ENCODE results near the gene ELOF1.

The ELOF1 gene

DNA sequence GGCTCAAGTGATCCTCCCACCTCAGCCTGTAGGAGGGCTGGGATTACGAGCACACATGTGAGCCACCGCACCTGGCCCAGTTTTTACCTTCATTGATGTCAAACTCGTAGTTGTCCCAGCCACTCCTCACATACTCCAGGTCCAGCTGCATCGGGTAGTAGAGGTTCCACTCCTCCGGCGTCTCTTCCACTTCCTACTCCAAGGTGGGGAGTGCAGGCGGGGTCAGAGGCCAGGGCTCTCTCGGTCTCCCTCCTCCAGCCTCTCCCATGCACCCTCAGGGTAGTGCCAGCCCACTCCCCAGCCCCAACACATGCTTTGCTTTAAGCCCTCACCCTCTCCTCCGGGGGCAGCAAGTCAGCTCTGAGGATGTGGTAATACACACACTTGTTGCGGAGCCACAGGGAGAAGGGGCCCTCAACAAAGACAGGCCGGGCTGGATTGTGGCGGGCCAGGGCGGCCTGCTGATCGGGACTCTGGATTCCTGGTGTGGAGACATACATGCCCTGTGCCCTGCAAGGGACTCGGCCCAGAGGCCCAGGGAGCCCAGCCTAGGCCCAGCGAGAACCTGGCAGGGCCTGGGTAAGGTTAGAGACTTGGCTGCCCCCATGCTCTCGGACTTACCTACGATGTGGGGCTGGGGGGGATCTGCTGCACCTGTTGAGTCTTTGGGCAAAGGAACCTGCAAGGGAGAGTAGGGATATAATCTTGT, 51.5 kb downstream of the ELOF1 start:
- no peaks in the 10 kb centered on the region for H3K9me2 ChIP-seq (replicated peaks; ENCODE audit: control insufficient read depth, low read length)
- no peaks in the 10 kb centered on the region for H3K9me3 ChIP-seq (ENCODE audit: control insufficient read depth, insufficient read depth, low read length)
- no peak for TF ChIP-seq EZH2phosphoT487 (IDR thresholded peaks at IDR 0.05; ENCODE audit: borderline replicate concordance, low read length)
- TF ChIP-seq, protein P1, sequence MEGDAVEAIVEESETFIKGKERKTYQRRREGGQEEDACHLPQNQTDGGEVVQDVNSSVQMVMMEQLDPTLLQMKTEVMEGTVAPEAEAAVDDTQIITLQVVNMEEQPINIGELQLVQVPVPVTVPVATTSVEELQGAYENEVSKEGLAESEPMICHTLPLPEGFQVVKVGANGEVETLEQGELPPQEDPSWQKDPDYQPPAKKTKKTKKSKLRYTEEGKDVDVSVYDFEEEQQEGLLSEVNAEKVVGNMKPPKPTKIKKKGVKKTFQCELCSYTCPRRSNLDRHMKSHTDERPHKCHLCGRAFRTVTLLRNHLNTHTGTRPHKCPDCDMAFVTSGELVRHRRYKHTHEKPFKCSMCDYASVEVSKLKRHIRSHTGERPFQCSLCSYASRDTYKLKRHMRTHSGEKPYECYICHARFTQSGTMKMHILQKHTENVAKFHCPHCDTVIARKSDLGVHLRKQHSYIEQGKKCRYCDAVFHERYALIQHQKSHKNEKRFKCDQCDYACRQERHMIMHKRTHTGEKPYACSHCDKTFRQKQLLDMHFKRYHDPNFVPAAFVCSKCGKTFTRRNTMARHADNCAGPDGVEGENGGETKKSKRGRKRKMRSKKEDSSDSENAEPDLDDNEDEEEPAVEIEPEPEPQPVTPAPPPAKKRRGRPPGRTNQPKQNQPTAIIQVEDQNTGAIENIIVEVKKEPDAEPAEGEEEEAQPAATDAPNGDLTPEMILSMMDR (IDR thresholded peaks at IDR 0.05; ENCODE audit: low read depth, low read length, poor library complexity, severe bottlenecking): no peak
- peaks cover 34% of the 10 kb centered on the region for H3K79me2 ChIP-seq (ENCODE audit: control insufficient read depth, low read length)
- H3F3A ChIP-seq (ENCODE audit: control insufficient read depth, insufficient read depth): peaks cover 5% of the 10 kb centered on the region; the same call in 1 of the 2 replicates
- H4K20me1 ChIP-seq (ENCODE audit: control insufficient read depth, insufficient read depth, low read depth, low read length): no peaks in the 10 kb centered on the region
- H3K4me2 ChIP-seq (ENCODE audit: low read length): peak overlapping the region; percentile 92
- H3K27ac ChIP-seq (ENCODE audit: low read depth, low read length): no peak overlapping the region
- H3K27me3 ChIP-seq (ENCODE audit: control insufficient read depth, low read length): no peaks in the 10 kb centered on the region
- H3K36me3 ChIP-seq (ENCODE audit: control insufficient read depth, low read length): peaks cover 19% of the 10 kb centered on the region
- peak overlapping the region; percentile 90 for H3K4me3 ChIP-seq (ENCODE audit: low read length)
- peaks cover 25% of the 10 kb centered on the region for H3K4me1 ChIP-seq (ENCODE audit: control insufficient read depth, low read length)

DNA sequence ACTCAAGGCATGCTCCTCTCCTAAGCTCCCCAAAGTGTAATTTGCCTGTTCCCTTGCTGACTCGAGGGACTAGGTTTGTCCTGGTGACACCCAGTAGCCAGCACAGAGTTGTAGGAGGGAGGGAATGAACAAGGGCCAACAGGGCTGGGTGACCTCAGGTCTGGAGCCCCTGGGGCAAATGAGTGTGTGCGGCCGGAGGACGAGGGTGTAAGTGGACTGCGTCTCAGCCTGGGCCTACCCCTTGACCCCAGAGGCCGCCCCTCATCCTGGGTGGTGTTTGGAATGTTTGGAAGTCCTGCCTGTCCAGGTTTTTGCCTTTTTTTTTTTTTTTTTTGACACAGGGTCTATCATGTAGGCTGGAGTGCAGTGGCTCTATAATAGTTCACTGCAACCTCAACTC, 52.1 kb downstream of the ELOF1 start:
- TF ChIP-seq, protein P1 (IDR thresholded peaks at IDR 0.05; ENCODE audit: low read depth, low read length, poor library complexity, severe bottlenecking): no peak
- no peak for TF ChIP-seq EZH2phosphoT487 (IDR thresholded peaks at IDR 0.05; ENCODE audit: borderline replicate concordance, low read length)
- Histone ChIP-seq H3K4me3 (ENCODE audit: low read length) (peak overlapping the region; percentile 90), H3K36me3 (ENCODE audit: control insufficient read depth, low read length) (peaks cover 19% of the 10 kb centered on the region), H3K9me3 (ENCODE audit: control insufficient read depth, insufficient read depth, low read length) (no peaks in the 10 kb centered on the region), H3K27ac (ENCODE audit: low read depth, low read length) (peak overlapping the region; percentile 76), H3K4me1 (ENCODE audit: control insufficient read depth, low read length) (peaks cover 25% of the 10 kb centered on the region), H3K9me2 (replicated peaks; ENCODE audit: control insufficient read depth, low read length) (no peaks in the 10 kb centered on the region), H4K20me1 (ENCODE audit: control insufficient read depth, insufficient read depth, low read depth, low read length) (no peaks in the 10 kb centered on the region), H3K79me2 (ENCODE audit: control insufficient read depth, low read length) (peaks cover 34% of the 10 kb centered on the region), H3F3A (ENCODE audit: control insufficient read depth, insufficient read depth) (peaks cover 5% of the 10 kb centered on the region; the same call in 1 of the 2 replicates), H3K4me2 (ENCODE audit: low read length) (peak overlapping the region; percentile 92), H3K27me3 (ENCODE audit: control insufficient read depth, low read length) (no peaks in the 10 kb centered on the region)

GRCh38 chr19:11506101-11506555, 52.9 kb downstream of the ELOF1 start:
- TF ChIP-seq, protein P1 (IDR thresholded peaks at IDR 0.05; ENCODE audit: low read depth, low read length, poor library complexity, severe bottlenecking): no peak
- TF ChIP-seq EZH2phosphoT487 (IDR thresholded peaks at IDR 0.05; ENCODE audit: borderline replicate concordance, low read length): no peak
- peaks cover 34% of the 10 kb centered on the region for H3K79me2 ChIP-seq (ENCODE audit: control insufficient read depth, low read length)
- H3K27me3 ChIP-seq (ENCODE audit: control insufficient read depth, low read length): no peaks in the 10 kb centered on the region
- H3K4me3 ChIP-seq (ENCODE audit: low read length): peak overlapping the region; percentile 90
- peak overlapping the region; percentile 76 for H3K27ac ChIP-seq (ENCODE audit: low read depth, low read length)
- peak overlapping the region; percentile 92 for H3K4me2 ChIP-seq (ENCODE audit: low read length)
- peaks cover 15% of the 10 kb centered on the region for H3K36me3 ChIP-seq (ENCODE audit: control insufficient read depth, low read length)
- peaks cover 25% of the 10 kb centered on the region for H3K4me1 ChIP-seq (ENCODE audit: control insufficient read depth, low read length)
- peaks cover 5% of the 10 kb centered on the region; the same call in 1 of the 2 replicates for H3F3A ChIP-seq (ENCODE audit: control insufficient read depth, insufficient read depth)
- H3K9me3 ChIP-seq (ENCODE audit: control insufficient read depth, insufficient read depth, low read length): no peaks in the 10 kb centered on the region
- H4K20me1 ChIP-seq (ENCODE audit: control insufficient read depth, insufficient read depth, low read depth, low read length): no peaks in the 10 kb centered on the region
- H3K9me2 ChIP-seq (replicated peaks; ENCODE audit: control insufficient read depth, low read length): no peaks in the 10 kb centered on the region
